ENCODE measurements around the gene VPS39.
"Not testable (repeated sequence)": the region's sequence is repeated elsewhere in the genome, so short reads cannot be mapped to it uniquely, and the experiment has no call there.

The VPS39 gene

GRCh38 chr15:42207674-42208579 is at the start of gene VPS39:
VPS39 (minus strand) TSS chr15:42208304; CDS start chr15:42208153, 151 bp downstream.
- DNase-seq (ENCODE audit: low read depth) = peak; percentile 84

GRCh38 chr15:42253300-42253699 is 45.2 kb upstream of the VPS39 start:
- no peak for DNase-seq (ENCODE audit: low read depth)

GRCh38 chr15:42240823-42241222 is 32.7 kb upstream of the VPS39 start:
- DNase-seq (ENCODE audit: low read depth) = no peak

GRCh38 chr15:42239528-42240182 is 31.6 kb upstream of the VPS39 start:
- DNase-seq (ENCODE audit: low read depth) = peak; percentile 1

GRCh38 chr15:42233107-42233506 is 25.0 kb upstream of the VPS39 start:
- no peak for DNase-seq (ENCODE audit: low read depth)

GRCh38 chr15:42232606-42233005 is 24.5 kb upstream of the VPS39 start:
- no peak for DNase-seq (ENCODE audit: low read depth)

- no peak for DNase-seq (ENCODE audit: low read depth)
These were observed 23.0 kb upstream of the VPS39 start for GRCh38 chr15:42231088-42231487.

GRCh38 chr15:42228981-42229380 is 20.9 kb upstream of the VPS39 start:
- not testable (repeated sequence) for DNase-seq (ENCODE audit: low read depth)

- no peak for DNase-seq (ENCODE audit: low read depth)
These were observed 19.9 kb upstream of the VPS39 start for GRCh38 chr15:42228036-42228435.

- no peak for DNase-seq (ENCODE audit: low read depth)
These were observed 18.5 kb upstream of the VPS39 start for GRCh38 chr15:42226648-42227047.

GRCh38 chr15:42220216-42220615 is 12.1 kb upstream of the VPS39 start:
- DNase-seq (ENCODE audit: low read depth) = no peak

- no peak for DNase-seq (ENCODE audit: low read depth)
These were observed 11.0 kb upstream of the VPS39 start for GRCh38 chr15:42218953-42219592.

- DNase-seq (ENCODE audit: low read depth) = no peak
These were observed 9.5 kb upstream of the VPS39 start for GRCh38 chr15:42217568-42217967.

GRCh38 chr15:42215913-42216829 is 8.1 kb upstream of the VPS39 start:
- DNase-seq (ENCODE audit: low read depth) = peak; percentile 51

- DNase-seq (ENCODE audit: low read depth) = no peak
These were observed 6.5 kb upstream of the VPS39 start for GRCh38 chr15:42214600-42214999.

GRCh38 chr15:42213511-42213910 is 5.4 kb upstream of the VPS39 start:
- no peak for DNase-seq (ENCODE audit: low read depth)

GRCh38 chr15:42210696-42211095 is 2.6 kb upstream of the VPS39 start:
- peak; percentile 50 for DNase-seq (ENCODE audit: low read depth)

- no peak for DNase-seq (ENCODE audit: low read depth)
These were observed 1.7 kb downstream of the VPS39 start for GRCh38 chr15:42206406-42206805.

GRCh38 chr15:42203891-42204290 is 4.2 kb downstream of the VPS39 start:
- DNase-seq (ENCODE audit: low read depth) = peak; percentile 3

GRCh38 chr15:42202653-42203052 is 5.5 kb downstream of the VPS39 start:
- DNase-seq (ENCODE audit: low read depth) = no peak

- DNase-seq (ENCODE audit: low read depth) = no peak
These were observed 6.3 kb downstream of the VPS39 start for GRCh38 chr15:42201801-42202200.

- no peak for DNase-seq (ENCODE audit: low read depth)
These were observed 9.0 kb downstream of the VPS39 start for GRCh38 chr15:42199126-42199525.
